H9 (cell line): ENCODE measurements around the gene BRWD1. TPM values are rescaled to one million over a fixed set of nuclear protein-coding genes. Genes with fewer than 3 reads are reported as not detected.

ENCODE experiments used
- DNase-seq: peaks from one replicate; pipeline ENCODE4 v3.0.0-alpha.2; 2017
- H2AFZ ChIP-seq: one replicate; pipeline ENCODE4 v1.6.1; 2013; ENCODE audit warnings: mild to moderate bottlenecking, low read length, control low read depth, moderate library complexity
- H2AK5ac ChIP-seq: 2 replicates; pipeline ENCODE4 v1.6.1; 2013; ENCODE audit warnings: low read length, control low read depth, mixed read lengths; ENCODE audit not compliant: insufficient read length
- H2BK120ac ChIP-seq: one replicate; pipeline ENCODE4 v1.6.1; 2013; ENCODE audit warnings: low read depth, mild to moderate bottlenecking, low read length, control low read depth, inconsistent platforms; ENCODE audit not compliant: poor library complexity, severe bottlenecking
- H2BK12ac ChIP-seq: 2 replicates; pipeline ENCODE4 v1.6.1; 2013; ENCODE audit warnings: low read length, control low read depth, mixed read lengths, low read depth; ENCODE audit not compliant: insufficient read length
- H2BK15ac ChIP-seq: 2 replicates; pipeline ENCODE4 v1.6.1; 2013; ENCODE audit warnings: low read depth, low read length, control low read depth
- H2BK20ac ChIP-seq: one replicate; pipeline ENCODE4 v1.6.1; 2013; ENCODE audit warnings: low read depth, mild to moderate bottlenecking, low read length, control low read depth, inconsistent platforms; ENCODE audit not compliant: poor library complexity, severe bottlenecking
- H2BK5ac ChIP-seq: 2 replicates; pipeline ENCODE4 v1.6.1; 2013; ENCODE audit warnings: low read length, control low read depth, mixed read lengths; ENCODE audit not compliant: insufficient read length
- H3K14ac ChIP-seq: 2 replicates; pipeline ENCODE4 v1.6.1; 2013; ENCODE audit warnings: low read length, control low read depth; ENCODE audit not compliant: insufficient read depth
- H3K18ac ChIP-seq: 2 replicates; pipeline ENCODE4 v1.6.1; 2013; ENCODE audit warnings: low read depth, mild to moderate bottlenecking, mixed read lengths, low read length, control low read depth; ENCODE audit not compliant: insufficient read length
- H3K23ac ChIP-seq: 2 replicates; pipeline ENCODE4 v1.6.1; 2013; ENCODE audit warnings: low read length, control low read depth, mixed read lengths, low read depth; ENCODE audit not compliant: insufficient read length
- H3K23me2 ChIP-seq: 2 replicates; pipeline ENCODE4 v1.6.1; 2013; ENCODE audit warnings: low read depth, mild to moderate bottlenecking, mixed read lengths, low read length, control low read depth; ENCODE audit not compliant: insufficient read length, poor library complexity, severe bottlenecking
- H3K27ac ChIP-seq: 2 replicates; pipeline ENCODE4 v1.5.1; 2013; ENCODE audit warnings: low read length, control low read depth, mixed read lengths, low read depth; ENCODE audit not compliant: insufficient read length
- H3K27me3 ChIP-seq: 2 replicates; pipeline ENCODE4 v1.6.1; 2013; ENCODE audit warnings: low read length, control low read depth, inconsistent platforms; ENCODE audit not compliant: insufficient read depth
- H3K4ac ChIP-seq: 2 replicates; pipeline ENCODE4 v1.6.1; 2013; ENCODE audit warnings: low read depth, mild to moderate bottlenecking, control low read depth, inconsistent platforms, low read length, moderate library complexity
- H3K4me1 ChIP-seq: 2 replicates; pipeline ENCODE4 v1.6.1; 2013; ENCODE audit warnings: low read length, control low read depth, inconsistent platforms; ENCODE audit not compliant: insufficient read depth
- H3K4me2 ChIP-seq: 2 replicates; pipeline ENCODE4 v1.6.1; 2013; ENCODE audit warnings: low read length, control low read depth, mixed read lengths; ENCODE audit not compliant: insufficient read length, insufficient read depth
- H3K56ac ChIP-seq: 2 replicates; pipeline ENCODE4 v1.6.1; 2013; ENCODE audit warnings: low read depth, mild to moderate bottlenecking, mixed read lengths, low read length, control low read depth; ENCODE audit not compliant: insufficient read length
- H3K79me1 ChIP-seq: 2 replicates; pipeline ENCODE4 v1.6.1; 2013; ENCODE audit warnings: low read depth, mild to moderate bottlenecking, moderate library complexity, low read length, control low read depth, inconsistent platforms; ENCODE audit not compliant: insufficient read depth, poor library complexity, severe bottlenecking
- H3K79me2 ChIP-seq: 2 replicates; pipeline ENCODE4 v1.6.1; 2013; ENCODE audit warnings: low read length, control low read depth, inconsistent platforms; ENCODE audit not compliant: insufficient read depth
- H3K9ac ChIP-seq: 2 replicates; pipeline ENCODE4 v1.6.1; 2013; ENCODE audit warnings: low read length, control low read depth, mixed read lengths; ENCODE audit not compliant: insufficient read length; ENCODE audit errors: extremely low read depth
- H3K9me3 ChIP-seq: one replicate; pipeline ENCODE4 v1.6.1; 2013; ENCODE audit warnings: low read depth, low read length, inconsistent platforms; ENCODE audit not compliant: control insufficient read depth
- H3T11ph ChIP-seq: one replicate; pipeline ENCODE4 v1.6.1; 2013; ENCODE audit warnings: mild to moderate bottlenecking, low read length, control low read depth, inconsistent platforms
- H4K20me1 ChIP-seq: one replicate; pipeline ENCODE4 v1.6.1; 2013; ENCODE audit not compliant: control insufficient read depth, insufficient read length, insufficient read depth
- H4K5ac ChIP-seq: 2 replicates; pipeline ENCODE4 v1.6.1; 2013; ENCODE audit warnings: low read depth, mild to moderate bottlenecking, mixed read lengths, low read length, control low read depth; ENCODE audit not compliant: insufficient read length
- H4K8ac ChIP-seq: replicated peaks from 2 replicates; pipeline ENCODE4 v1.6.1; 2013; ENCODE audit warnings: low read length, control low read depth, mixed read lengths, low read depth; ENCODE audit not compliant: insufficient read length
- H4K91ac ChIP-seq: 2 replicates; pipeline ENCODE4 v1.6.1; 2013; ENCODE audit warnings: low read depth, mild to moderate bottlenecking, moderate library complexity, mixed read lengths, low read length, control low read depth; ENCODE audit not compliant: insufficient read length
- H3K27ac Mint-ChIP-seq, 3 experiments: 2 replicates in 2 of 3; 3 replicates in 1 of 3; pipeline ENCODE4 v1.8.0; 2020 to 2021; ENCODE audit warnings: mixed read lengths in 3 of 3, mild to moderate bottlenecking in 1 of 3, moderate library complexity in 1 of 3
- H3K27me3 Mint-ChIP-seq: 2 replicates; pipeline ENCODE4 v1.8.0; 2021; ENCODE audit warnings: low read depth, mild to moderate bottlenecking, moderate library complexity, mixed read lengths
- H3K36me3 Mint-ChIP-seq, 3 experiments: 2 replicates in 2 of 3; 3 replicates in 1 of 3; pipeline ENCODE4 v1.8.0; 2020 to 2021; ENCODE audit warnings: low read depth in 3 of 3, mixed read lengths in 3 of 3; ENCODE audit not compliant: insufficient read depth in 1 of 3
- H3K4me1 Mint-ChIP-seq, 2 experiments: 2 replicates each; pipeline ENCODE4 v1.8.0; 2020; ENCODE audit warnings: mixed read lengths in 2 of 2
- H3K4me3 Mint-ChIP-seq, 2 experiments: 2 replicates in 1 of 2; 3 replicates in 1 of 2; pipeline ENCODE4 v1.8.0; 2020 to 2021; ENCODE audit warnings: mild to moderate bottlenecking in 2 of 2, mixed read lengths in 2 of 2, moderate library complexity in 1 of 2
- H3K9me3 Mint-ChIP-seq, 2 experiments: 2 replicates in 1 of 2; 3 replicates in 1 of 2; pipeline ENCODE4 v1.8.0; 2020; ENCODE audit warnings: mild to moderate bottlenecking in 2 of 2, mixed read lengths in 2 of 2, moderate library complexity in 1 of 2
- WGBS: extraction: QIAGEN DNeasy Blood & Tissue Kit; methylation state at CpG from one replicate; pipeline ENCODE4 v1.1.7; 2013; ENCODE audit warnings: missing lambda C conversion rate, low lambda C conversion rate, mixed read lengths; ENCODE audit not compliant: insufficient read length; ENCODE audit errors: extremely low coverage; 5-methylcytosine and 5-hydroxymethylcytosine counted together
- total RNA-seq: library from RNA; stranded (reverse); gene quantifications from 2 replicates; pipeline ENCODE4 v1.2.1, GENCODE V29; 2021
- TF ChIP-seq, protein P1 (sequence below): fragments of 200-600 bp; sonication (generic); conservative IDR thresholded peaks from 3 replicates; pipeline ENCODE4 v1.8.0; 2021; ENCODE audit warnings: antibody characterized with exemption, mild to moderate bottlenecking

BRWD1 gene
- total RNA-seq, 1 experiment from 2014 or later, result 48.4 TPM

DNA sequence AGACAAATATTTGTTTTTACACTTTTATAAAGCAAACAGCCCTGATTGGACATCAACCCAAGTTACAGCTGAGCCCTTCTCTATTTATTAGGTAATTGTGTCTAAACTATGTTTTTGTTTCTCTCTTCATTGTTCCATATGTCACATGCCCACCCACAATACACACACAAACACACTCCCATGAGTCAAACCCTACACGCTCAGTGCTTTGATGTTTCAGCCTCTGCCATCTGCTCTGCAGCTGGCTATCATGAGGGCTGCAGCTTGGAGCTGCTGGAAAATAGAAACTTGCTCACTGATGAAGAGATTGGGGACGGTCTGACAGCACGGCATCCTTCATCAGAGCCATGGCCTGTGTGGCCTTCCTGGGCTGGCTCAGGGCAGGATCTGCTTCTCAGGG is 171.9 kb downstream of the BRWD1 start:
- no peaks in the 10 kb centered on the region for H3K79me1 ChIP-seq
- H3K27me3 ChIP-seq, result no peaks in the 10 kb centered on the region
- Mint-ChIP-seq H3K9me3 (no peaks in the 10 kb centered on the region), H3K4me1 (peaks cover 12 to 13% of the 10 kb centered on the region in 2 experiments), H3K4me3 (no peak overlapping the region), H3K27me3 (peaks cover 3% of the 10 kb centered on the region), H3K36me3 (no peaks in the 10 kb centered on the region), H3K27ac (no peak overlapping the region)
- H2AK5ac ChIP-seq, result no peak overlapping the region
- H3K9ac ChIP-seq, result no peak overlapping the region
- no peak overlapping the region for H4K91ac ChIP-seq
- H3K23ac ChIP-seq, result no peak overlapping the region
- H3K23me2 ChIP-seq, result no peaks in the 10 kb centered on the region
- no peak overlapping the region for H3K4me2 ChIP-seq
- H2BK15ac ChIP-seq, result no peak overlapping the region
- no peak overlapping the region for H3K4ac ChIP-seq
- no peak overlapping the region for H4K8ac ChIP-seq
- no peaks in the 10 kb centered on the region for H4K20me1 ChIP-seq
- H3K14ac ChIP-seq, result no peak overlapping the region
- no peaks in the 10 kb centered on the region for H3K9me3 ChIP-seq
- no peaks in the 10 kb centered on the region; the same call in 1 of the 2 replicates for H3K4me1 ChIP-seq
- H2AFZ ChIP-seq, result no peak overlapping the region
- TF ChIP-seq, protein P1, sequence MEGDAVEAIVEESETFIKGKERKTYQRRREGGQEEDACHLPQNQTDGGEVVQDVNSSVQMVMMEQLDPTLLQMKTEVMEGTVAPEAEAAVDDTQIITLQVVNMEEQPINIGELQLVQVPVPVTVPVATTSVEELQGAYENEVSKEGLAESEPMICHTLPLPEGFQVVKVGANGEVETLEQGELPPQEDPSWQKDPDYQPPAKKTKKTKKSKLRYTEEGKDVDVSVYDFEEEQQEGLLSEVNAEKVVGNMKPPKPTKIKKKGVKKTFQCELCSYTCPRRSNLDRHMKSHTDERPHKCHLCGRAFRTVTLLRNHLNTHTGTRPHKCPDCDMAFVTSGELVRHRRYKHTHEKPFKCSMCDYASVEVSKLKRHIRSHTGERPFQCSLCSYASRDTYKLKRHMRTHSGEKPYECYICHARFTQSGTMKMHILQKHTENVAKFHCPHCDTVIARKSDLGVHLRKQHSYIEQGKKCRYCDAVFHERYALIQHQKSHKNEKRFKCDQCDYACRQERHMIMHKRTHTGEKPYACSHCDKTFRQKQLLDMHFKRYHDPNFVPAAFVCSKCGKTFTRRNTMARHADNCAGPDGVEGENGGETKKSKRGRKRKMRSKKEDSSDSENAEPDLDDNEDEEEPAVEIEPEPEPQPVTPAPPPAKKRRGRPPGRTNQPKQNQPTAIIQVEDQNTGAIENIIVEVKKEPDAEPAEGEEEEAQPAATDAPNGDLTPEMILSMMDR, result no peak
- H3T11ph ChIP-seq, result no peak overlapping the region
- H3K18ac ChIP-seq, result no peak overlapping the region
- H3K27ac ChIP-seq, result no peak overlapping the region
- no peak overlapping the region for H2BK20ac ChIP-seq
- no peaks in the 10 kb centered on the region for H3K79me2 ChIP-seq
- H2BK12ac ChIP-seq, result no peak overlapping the region
- H4K5ac ChIP-seq, result no peak overlapping the region
- WGBS, result no CpG with 5 or more reads among the region's 3 CpGs
- DNase-seq, result no peak
- no peak overlapping the region for H2BK120ac ChIP-seq
- no peak overlapping the region for H3K56ac ChIP-seq
- no peak overlapping the region for H2BK5ac ChIP-seq
